GM19238 (cell line): Measurements from ENCODE around the gene AHNAK.
"Not testable (repeated sequence)": the region's sequence is repeated elsewhere in the genome, so short reads cannot be mapped to it uniquely, and the experiment has no call there.

Experiments used
- DNase-seq: peaks from one replicate; pipeline ENCODE4 v3.0.0; 2011; ENCODE audit warnings: low spot score; ENCODE audit not compliant: insufficient read length

The AHNAK gene

DNA sequence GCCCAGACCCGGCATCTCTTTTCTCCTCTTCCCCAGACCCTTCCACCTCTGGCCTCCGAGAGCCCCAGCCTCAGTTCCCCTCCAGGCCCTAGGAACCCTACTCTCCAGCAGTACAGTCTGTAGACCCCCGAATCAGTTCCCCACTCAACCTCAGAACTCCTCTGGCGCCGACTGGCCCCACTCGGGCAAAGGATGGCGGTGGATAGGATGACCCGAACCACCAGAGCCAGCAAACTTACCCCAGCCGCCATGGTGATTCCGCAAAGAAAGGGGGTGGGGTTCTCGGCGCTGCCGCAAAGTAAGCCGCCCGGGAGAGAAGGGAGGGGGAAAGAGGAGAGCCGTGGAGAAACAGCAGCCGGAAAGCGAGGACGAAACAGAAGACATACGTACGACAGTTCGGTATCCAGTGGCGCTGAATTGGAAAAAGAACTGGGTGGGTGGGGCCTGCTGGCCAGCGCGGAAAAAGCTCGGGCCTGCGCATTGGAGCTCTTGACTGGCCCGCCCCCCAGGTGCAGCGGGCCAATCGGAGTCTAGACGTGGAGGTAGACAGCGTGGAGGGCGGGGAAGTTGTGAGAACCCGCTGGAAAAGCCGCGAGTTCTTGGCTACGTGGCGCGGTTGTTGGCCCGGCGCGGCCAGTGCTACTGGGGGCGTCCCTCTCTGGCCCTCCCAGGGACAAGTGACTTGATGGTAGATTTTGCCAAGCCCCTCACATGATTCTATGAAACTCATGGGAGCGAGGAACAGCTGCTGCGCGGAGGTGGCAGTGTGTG is 27.2 kb upstream of the AHNAK start, which contains the start of gene EEF1G:
Gene EEF1G, minus strand, starts transcription at position 300 of the 771 bp plus-strand sequence. Its CDS starts 49 bp downstream, at position 251.
- peak; percentile 97 for DNase-seq

DNA sequence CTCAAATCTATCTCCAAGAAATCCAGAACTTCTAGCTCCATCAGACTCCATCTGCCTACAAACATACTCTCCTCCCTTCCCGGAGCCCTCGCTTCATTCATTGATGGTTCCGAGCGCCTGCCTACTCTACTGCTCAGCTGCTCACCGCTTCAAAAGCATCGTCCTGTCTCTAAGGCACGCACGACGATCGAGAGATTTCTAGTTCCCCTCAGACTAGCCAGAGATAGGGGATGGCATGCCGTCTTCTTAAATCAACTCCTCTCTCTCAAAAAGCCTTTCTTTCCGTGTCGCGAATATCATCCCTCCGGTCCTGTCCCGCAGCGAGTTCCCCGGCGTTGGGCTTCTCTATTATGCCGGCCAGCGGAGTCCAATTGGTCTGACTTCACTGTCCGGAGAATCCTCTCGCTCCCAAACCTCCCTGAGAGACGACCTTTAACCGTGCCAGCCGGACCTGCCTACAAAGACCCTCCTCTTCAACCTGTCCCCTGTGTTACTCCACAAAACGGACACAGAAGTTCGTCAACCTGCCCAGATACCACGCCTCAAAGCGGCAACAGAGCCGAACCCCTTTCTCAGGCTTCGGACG is 26.5 kb upstream of the AHNAK start:
- no peak for DNase-seq

DNA sequence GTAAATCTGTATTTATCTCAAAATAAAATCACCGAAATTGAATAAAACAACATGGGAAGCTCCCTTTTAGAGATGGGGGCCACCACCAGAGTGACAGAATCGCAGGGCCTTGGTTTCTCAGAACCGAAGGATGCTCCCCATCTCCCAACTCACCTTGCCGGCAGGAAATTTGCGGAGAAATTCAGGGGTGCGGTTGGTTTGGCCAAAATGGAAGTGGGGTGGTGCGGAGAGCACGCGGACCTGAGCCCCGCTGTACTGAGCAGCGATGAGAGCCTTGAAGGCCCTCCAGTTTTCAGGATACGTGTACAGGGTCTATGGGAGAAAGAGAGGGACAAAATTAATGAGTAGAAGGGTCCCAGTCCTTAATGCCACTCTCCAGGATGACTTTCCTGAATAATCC is 25.8 kb upstream of the AHNAK start:
- DNase-seq, result no peak

DNA sequence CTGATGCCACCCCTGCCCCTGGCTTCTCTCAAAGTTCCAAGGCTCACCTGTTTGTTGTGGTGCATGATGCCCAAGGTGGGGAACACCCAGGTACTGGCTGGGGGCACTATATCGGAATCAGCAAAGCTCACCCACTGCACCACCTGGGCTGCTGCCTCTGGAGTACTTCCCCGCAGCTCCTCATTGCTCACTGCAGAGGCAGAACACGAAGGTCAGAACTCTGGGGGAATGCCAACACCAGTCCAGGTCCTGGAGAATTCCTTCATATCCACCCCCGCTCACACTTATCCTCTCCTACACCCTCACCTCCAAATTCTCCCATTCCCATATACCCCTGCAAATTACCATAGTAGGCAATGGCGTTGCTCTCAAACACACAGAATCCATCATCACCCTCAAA is 24.9 kb upstream of the AHNAK start:
- not testable (repeated sequence) for DNase-seq

DNA sequence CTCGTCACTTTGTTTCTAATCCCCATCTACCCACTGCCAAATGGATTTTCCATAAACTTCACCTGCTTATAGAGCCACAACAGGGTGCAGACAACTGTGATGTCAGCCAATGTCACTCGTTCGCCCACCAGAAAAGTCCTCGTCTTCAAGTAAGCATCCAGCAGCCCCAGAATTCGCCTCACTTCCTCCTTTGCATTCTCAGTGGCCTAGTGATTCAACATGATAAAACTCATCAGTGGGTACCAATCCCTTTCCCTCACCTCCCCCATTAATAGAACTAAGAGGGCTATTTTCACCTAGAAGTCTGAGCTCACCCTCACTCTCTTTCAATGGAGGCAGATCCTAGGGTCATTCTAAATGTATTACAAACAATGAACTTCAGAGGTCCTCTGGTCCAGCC is 24.3 kb upstream of the AHNAK start:
- DNase-seq, result not testable (repeated sequence)

DNA sequence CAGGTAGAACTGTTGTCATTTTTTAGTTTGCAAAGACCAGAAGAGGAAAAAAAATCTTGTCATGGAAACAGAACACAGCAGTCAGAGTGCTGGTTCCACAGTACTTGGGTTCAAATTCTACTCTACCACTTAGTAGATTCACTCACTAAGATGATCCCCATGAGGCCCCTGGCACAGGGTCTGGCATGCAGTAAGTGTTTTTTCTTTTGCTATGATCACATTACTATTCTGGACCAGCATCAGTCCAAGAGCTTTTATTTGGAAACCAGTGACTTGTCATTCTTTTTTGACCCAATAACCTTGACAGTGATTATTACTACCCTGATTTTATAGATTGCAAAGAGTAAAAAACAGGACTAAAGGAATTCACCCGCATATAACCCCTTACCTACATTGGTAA is 23.0 kb upstream of the AHNAK start:
- no peak for DNase-seq

DNA sequence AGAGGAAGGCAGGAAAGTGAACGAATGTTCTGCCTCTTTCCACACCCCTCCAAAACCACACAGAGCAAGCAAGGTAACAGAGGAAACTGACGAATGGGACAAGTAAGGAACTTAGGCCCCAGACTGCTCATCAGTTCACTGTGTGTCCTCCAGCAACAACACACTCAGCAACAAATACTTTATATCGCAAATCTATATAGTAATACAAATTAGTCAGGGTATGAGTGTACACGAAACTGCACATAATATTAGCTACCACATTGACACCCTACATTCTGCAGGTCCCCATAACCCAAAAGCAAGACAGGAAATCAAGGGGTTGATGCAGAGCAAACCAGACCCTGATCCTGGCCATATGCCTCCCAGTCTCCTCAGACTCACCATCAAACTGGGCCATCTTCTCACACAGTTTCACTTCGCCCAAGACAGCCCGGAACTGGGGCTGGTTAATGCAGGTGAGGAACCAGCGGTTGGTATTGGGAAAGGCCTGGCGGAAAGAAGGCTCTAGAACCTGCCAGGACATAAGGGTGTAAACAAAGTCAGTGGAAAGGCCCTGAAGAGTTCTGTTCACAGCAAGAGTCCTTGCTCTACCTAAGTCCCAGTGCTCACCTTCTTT is 20.5 kb upstream of the AHNAK start:
- DNase-seq, result no peak

DNA sequence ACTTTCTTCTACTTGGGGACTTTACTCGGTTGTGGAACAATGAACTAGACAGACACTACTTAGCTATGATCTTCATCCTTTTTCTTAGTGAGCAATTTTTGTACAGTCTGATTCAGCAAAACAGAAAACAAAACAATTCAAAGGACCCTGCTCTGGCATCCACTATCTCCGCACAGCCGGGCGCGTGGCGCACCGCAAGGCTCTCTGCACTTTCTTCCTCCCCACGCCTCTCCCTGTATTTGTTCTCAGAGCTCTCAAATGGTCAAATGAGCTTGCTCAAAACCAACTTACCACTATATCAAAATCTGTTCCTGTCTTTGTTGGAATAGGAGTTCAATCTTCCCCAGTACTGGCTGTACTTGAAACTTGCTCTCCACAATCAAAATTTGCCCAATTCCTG is 19.6 kb upstream of the AHNAK start:
- DNase-seq, result no peak

DNA sequence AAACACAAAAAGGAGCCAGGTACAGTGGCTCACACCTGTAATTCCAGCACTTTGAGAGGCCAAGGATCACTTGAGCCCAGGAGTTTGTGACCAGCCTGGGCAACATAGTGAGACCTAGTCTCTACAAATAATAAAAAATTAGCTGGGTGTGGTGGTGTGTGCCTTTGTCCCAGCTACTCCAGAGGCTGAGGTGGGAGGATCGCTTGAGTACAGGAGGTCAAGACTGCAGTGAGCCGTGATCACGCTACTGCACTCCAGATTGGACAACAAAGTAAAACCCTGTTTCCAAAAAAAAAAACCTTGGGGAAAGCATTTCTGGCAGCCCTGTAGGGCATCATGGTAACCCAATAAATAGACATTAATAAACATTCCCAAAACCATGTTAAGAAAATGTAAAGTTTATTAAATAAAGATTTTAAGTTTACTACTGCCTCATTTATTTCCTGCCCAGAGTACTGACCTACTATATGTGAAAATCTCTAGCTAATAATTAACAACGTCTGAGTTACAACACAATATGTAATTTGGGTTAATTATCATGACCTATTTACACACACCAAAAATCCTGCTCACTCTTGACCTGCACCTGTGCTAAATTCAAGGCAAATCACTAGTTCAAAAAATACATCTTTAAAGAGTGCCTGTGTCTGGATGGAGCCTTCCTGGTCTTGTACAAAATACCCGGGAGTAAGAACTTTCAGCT is 18.6 kb upstream of the AHNAK start:
- DNase-seq, result no peak

DNA sequence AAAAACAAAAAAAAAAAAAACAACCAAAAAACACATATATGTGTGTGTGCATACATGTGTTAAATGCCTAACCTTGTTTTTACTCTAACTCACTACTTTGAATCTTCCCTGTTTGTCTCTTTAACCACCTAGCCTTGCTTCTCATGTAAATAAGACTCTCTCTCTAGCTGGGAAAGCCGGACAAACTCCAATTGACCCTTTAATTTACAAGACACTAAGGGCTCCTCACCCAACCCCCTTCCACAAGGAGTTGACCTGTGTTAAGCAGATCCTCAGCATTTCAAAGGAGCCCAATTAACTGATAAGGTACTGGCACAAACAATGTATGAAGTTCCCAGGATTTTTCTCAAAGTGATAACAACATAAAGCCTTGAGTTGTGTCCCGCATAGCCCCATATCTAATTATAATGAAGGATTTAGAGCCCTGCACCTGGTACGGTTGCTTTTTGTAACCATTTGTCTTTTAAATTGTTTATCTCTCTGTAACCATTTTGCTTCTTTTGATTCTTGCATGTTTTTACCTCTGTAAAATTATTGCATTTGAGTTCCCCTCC is 15.1 kb upstream of the AHNAK start:
- not testable (repeated sequence) for DNase-seq

DNA sequence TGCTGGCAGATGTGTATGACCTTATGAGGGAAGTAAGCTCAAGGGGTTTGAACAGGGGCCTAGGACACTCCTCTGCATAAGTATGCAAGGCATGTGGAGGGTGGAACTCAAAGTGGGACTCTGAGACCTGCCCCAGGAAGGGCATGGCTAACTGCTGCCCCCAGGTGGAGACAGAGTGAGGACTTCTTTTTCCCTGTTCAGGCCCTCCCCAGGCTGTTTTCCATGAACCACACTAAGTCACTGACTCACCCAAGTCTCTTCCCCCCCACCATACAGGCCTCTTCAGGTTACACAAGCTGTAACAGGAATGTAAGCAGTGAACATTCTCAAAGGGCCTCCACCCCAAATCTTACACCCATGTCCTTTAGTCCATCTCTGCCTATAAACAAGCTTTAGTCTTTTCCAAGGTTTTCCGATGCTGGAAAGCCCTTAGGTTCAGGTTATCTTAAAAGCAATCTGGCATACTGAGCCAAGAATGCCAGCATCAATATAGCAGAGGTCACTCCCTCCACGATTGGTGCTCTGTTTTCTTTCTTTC is 14.0 kb upstream of the AHNAK start:
- DNase-seq, result no peak

DNA sequence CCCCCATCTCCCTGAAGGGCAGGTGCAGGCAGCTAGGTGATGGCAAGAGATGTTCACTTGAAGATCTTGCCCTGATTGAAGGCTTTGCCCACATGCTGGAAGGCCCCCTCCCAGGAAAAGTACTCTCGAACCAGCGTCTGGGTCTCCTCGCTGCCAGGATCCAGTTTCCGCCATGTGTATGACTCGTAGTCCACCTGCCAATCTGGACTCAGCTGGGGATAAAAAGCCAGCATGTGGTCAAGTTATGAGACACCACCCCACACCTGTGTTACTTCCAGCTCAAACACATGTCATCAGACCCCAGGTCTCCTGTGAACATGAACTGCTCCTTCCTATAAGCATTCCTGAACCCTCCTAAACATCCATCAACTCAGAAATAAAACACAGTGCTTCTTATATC is 13.0 kb upstream of the AHNAK start:
- DNase-seq, result not testable (repeated sequence)

DNA sequence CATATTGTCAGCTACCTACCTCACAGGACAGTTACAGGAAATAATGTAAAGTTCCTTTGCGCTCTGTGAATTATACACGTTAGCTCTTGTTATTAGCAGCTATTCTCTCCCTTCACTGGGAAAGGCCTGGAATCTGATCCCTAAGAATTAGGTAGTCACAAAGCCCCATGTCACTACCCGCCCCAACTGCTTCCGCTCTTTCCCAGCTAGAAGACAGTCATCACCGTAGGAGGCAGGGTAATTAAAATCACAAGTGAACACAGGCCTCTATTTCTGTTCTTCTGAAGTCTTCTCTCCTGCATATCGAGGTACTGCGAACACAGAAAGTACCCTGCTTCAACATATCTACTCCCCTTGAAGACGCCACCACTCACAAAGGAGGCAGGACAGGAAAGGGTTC is 12.6 kb upstream of the AHNAK start:
- no peak for DNase-seq

DNA sequence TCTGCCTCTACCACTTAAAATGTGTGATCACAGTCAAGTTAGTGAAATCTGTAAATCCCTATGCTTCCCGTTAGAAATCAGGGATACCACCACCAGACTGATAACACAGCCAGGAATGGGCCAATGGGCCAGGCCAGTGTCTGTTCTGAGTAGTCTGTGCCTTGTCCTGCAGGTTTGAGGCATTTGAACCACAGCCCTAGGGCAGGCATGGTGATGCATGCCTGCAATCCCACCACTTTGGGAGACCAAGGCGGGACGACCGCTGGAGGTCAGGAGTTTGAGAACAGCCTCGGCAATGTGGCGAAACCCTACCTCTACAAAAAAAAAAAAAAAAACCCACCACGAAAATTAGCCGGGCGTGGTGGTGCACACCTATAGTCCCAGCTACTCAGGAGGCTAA is 12.1 kb upstream of the AHNAK start:
- DNase-seq, result no peak

DNA sequence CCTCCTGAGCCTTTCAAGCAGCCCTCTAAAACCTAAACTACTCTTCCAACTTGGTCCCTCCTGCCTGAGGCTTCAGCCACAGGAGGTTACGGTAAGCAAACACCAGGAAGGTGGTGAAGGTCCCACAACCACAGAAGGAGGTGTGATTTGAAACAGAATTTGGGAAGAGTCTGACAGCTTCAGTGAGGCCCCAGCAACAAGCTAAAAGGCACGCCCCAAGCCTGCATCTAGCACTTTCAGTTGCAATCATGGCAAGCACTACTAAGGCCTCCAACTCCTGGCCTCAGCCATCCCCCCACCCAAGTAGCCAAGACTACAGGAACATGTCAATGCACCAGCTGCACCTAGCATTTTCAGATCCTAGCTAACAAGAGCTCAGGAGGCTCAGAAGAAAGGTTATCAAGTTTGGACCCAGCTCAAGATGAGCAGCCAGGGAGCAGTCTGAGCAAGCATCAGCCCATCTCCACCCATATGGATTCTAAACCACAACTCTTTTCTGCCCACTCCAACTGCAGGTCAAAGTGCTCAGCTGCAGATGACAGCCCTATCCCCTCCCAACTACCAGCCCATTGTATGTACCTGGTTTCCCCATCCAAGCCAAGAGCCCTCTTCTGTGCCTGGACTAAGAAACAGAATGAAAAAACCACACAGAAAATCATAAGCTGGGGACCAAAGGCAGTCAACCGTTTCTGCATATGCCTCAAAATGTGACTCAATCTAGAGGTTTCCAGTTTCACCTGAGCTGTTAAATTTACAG is 10.4 kb upstream of the AHNAK start:
- no peak for DNase-seq

DNA sequence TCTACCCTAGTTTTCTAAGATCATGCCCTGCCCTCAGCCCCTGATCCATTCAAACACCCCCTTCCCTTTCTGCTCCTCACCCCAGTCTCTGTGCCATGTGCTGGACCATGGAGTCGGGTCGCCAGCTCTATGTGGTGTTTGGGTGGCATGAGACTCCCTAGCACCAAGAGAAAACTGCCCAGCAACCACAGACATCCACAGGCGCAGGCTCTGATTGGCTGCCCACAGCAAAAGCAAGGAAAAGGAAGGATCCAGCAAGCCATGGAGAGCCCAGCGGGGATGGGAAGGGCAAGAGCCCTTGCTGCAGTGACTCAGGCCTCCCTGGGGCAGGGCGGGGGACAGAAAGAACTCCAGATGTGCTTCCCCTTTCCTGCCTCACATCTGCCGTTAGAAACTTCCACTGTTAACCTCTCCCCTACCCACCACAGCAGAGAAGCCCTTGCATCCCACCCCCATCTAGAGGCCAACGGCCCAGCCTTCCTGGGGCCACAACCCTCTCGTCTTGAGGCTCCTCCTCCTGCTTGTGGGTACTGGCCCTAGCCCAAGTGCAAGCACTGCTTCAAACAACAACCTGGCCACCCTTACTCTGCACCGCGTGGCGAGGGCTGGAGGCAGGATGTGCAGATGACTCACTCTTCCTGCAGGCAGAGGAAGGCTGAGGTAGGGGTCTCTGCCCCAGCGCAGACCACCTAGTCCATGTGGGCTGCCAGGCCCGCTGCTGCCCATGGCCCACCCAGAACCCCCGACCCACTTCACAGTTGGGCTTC is 9.7 kb upstream of the AHNAK start:
- DNase-seq, result peak; percentile 62

DNA sequence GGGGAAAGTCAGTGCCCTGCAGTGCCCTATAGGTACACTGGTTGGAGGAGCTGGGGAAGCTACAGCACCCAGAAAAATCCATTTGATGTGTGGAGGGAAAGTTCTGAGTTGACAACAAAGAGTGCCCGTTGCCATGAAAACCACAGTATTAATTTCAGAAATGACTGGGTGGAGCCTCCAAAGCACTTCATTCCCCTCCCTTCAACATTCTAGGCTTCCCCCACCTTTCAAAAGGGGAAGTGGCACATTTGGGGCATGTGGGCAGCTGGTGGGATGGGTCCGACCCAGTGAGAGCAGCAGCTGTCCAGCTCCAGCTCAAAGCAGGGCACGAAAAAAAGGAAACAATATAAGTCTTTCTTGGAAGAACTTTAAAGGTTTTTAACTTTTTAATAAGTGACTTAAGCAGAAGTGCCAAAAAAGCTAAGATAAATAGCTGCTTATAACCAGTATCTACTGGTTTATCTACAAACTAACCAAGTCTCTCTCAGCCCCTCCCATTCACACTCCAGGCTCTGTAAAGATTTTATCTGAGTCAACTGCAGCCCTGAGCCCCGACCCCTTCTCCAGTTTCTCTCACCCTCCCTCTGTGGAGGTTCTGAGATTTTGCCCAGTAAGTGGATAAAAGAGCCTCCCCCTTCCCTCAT is 9.0 kb upstream of the AHNAK start:
- DNase-seq, result peak; percentile 63

DNA sequence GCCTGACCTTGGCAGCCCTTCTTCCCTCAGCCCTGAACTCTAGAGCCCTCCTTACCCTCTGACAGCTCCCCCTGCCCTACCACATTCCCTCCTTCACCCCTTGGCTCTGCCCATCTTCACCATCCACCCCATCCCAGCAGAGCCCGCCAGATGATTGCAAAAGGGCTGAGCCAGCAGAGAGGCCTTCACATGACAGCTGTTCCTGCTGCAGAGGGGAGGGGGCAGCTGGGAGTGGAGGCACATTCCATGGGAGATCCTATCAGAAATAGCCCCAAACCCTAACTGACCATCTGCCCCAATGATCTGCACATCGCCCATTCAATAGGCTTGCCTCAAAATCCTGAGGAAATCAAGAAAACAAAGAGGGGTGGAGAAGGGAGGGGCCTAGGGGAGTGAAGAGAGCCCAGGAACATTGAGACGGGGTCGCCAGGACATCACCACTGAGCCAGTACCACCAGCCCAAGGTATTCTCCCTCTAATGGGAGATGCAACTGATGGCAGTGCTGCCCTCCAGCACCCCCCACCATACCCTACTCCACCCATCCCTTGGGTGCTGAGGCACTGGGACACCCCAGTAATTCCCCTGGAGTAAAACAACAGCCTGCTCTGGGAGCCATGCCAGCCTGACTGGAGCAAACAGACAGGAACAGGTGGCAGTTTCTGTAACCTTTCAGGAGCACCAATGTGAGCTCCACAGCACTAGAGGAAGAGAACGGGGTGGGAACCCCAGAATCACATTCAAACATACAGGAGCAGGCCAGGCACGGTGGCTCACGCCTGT is 8.0 kb upstream of the AHNAK start:
- DNase-seq, result no peak
